Measurements from ENCODE around the gene HTN1.
"Not testable (repeated sequence)": the region's sequence is repeated elsewhere in the genome, so short reads cannot be mapped to it uniquely, and the experiment has no call there.

- not testable (repeated sequence) for TF ChIP-seq POLR2A (IDR thresholded peaks at IDR 0.05; ENCODE audit: low read length); GATA1 (IDR thresholded peaks at IDR 0.05; ENCODE audit: low read depth, low read length)
These were observed at the start of gene HTN1 for GRCh38 chr4:70050138-70050537.

Measured in erythroblast (primary cell).